ENCODE data around the gene SCAMP5. TPM values are rescaled to one million over a fixed set of nuclear protein-coding genes. Genes with fewer than 3 reads are reported as not detected.

Gene SCAMP5
- total RNA-seq, 2 donors from 2014 or later: 6.1 to 24.4 TPM

DNA sequence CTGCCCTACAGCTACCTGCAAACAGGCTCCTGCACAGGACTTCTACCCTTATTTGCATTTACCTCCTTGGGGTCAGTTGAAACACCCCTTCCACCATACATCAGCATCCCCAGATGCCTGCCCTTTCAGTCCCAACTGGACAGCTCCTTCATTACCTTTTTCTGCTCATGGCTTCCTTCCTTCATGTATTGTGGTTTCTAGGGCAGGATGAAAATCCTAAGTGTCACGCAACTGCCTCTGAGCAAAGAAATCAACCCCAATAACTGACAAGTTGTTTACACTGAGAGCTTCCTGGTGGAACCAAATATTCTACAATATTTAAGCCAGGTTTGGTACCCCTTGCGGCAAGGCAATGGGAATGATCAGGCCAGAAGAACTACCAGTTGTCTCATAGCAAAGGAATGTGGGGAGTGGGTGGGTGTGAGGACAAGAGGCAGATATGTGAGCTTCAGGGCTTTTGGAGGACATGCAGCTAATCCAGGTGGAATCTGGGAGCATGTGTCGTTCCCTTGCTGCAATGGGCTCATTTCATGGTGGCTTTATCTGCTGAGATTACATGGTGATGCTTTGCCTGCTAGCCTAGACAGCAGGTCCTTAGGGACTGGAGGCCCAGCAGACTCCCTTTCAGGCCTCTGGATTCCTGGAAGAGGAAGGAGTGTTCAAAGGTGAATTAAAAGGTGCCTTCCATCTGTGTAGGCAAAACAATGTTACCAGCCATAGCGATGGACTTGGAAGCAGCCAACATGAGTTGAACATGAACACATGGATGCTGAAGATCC is 63.0 kb downstream of the SCAMP5 start:
- WGBS: 92% methylated on average over 4 of the region's 4 CpGs
- Histone ChIP-seq H3K4me3 (no peak overlapping the region), H3K27me3 (replicated peaks; ENCODE audit: insufficient read depth) (no peaks in the 10 kb centered on the region), H3K9me3 (no peaks in the 10 kb centered on the region), H3K27ac (no peak overlapping the region), H3K4me1 (replicated peaks) (no peaks in the 10 kb centered on the region), H3K36me3 (no peaks in the 10 kb centered on the region)
- TF ChIP-seq POLR2A (IDR thresholded peaks at IDR 0.05) (no peak), POLR2AphosphoS5 (IDR thresholded peaks at IDR 0.05) (no peak)
- TF ChIP-seq, protein P1, sequence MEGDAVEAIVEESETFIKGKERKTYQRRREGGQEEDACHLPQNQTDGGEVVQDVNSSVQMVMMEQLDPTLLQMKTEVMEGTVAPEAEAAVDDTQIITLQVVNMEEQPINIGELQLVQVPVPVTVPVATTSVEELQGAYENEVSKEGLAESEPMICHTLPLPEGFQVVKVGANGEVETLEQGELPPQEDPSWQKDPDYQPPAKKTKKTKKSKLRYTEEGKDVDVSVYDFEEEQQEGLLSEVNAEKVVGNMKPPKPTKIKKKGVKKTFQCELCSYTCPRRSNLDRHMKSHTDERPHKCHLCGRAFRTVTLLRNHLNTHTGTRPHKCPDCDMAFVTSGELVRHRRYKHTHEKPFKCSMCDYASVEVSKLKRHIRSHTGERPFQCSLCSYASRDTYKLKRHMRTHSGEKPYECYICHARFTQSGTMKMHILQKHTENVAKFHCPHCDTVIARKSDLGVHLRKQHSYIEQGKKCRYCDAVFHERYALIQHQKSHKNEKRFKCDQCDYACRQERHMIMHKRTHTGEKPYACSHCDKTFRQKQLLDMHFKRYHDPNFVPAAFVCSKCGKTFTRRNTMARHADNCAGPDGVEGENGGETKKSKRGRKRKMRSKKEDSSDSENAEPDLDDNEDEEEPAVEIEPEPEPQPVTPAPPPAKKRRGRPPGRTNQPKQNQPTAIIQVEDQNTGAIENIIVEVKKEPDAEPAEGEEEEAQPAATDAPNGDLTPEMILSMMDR (IDR thresholded peaks at IDR 0.05): no peak
- DNase-seq (ENCODE audit: low spot score): no peak
- intact Hi-C loops (cut with DNase I): no loop called here

DNA sequence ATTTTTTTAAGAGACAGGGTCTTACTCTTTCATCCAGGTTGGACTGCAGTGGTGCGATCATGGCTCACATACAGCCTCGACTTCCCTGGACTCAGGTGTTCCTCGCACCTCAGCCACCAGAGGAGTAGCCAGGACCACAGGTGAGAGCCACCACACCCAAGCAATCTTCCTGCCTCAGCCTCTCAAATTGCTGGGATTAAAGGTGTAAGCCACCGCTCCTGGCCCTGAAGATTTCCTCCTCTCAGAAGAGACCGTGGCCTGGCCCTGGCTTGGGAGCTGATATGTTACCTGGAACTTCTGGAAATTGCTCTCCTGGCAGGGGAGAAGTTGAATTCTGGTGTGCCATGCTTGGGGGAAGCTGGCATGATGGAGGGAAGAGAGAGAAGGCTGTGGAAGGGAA is 64.2 kb downstream of the SCAMP5 start:
- no peak overlapping the region for H3K4me3 ChIP-seq
- no peaks in the 10 kb centered on the region for H3K27me3 ChIP-seq (replicated peaks; ENCODE audit: insufficient read depth)
- no peak for DNase-seq (ENCODE audit: low spot score)
- H3K4me1 ChIP-seq (replicated peaks): no peaks in the 10 kb centered on the region
- no peak for TF ChIP-seq POLR2A (IDR thresholded peaks at IDR 0.05)
- no peak for TF ChIP-seq POLR2AphosphoS5 (IDR thresholded peaks at IDR 0.05)
- TF ChIP-seq, protein P1 (IDR thresholded peaks at IDR 0.05): no peak
- intact Hi-C loops (cut with DNase I): no loop called here
- H3K36me3 ChIP-seq: no peaks in the 10 kb centered on the region
- 97% methylated on average over 5 of the region's 5 CpGs for WGBS
- no peak overlapping the region for H3K27ac ChIP-seq
- H3K9me3 ChIP-seq: no peaks in the 10 kb centered on the region

DNA sequence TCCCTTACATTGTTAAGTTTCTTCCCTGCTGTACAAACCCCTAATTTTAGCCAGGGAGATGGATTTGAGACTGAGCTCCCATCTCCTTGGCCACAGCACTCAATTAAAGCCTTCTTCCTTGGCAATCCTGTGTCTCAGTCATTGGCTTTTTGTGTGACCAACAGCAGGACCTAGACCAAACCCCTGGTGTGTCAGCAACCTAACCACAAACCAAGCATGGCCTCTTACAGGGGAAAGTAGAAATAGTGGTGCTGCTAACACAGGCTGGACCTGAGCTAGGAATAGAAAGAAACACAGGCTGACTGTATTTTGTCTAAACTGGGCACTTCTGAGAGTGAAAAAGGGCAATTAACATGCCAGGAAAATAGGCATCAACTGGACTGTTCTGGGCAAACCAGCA is 65.9 kb downstream of the SCAMP5 start:
- Histone ChIP-seq H3K27me3 (replicated peaks; ENCODE audit: insufficient read depth) (no peaks in the 10 kb centered on the region), H3K4me1 (replicated peaks) (no peaks in the 10 kb centered on the region), H3K36me3 (no peaks in the 10 kb centered on the region), H3K27ac (no peak overlapping the region), H3K9me3 (no peaks in the 10 kb centered on the region), H3K4me3 (no peak overlapping the region)
- DNase-seq (ENCODE audit: low spot score): no peak
- TF ChIP-seq POLR2AphosphoS5 (IDR thresholded peaks at IDR 0.05): no peak
- TF ChIP-seq, protein P1 (IDR thresholded peaks at IDR 0.05): no peak
- TF ChIP-seq POLR2A (IDR thresholded peaks at IDR 0.05): no peak
- intact Hi-C loops (cut with DNase I): no loop called here

DNA sequence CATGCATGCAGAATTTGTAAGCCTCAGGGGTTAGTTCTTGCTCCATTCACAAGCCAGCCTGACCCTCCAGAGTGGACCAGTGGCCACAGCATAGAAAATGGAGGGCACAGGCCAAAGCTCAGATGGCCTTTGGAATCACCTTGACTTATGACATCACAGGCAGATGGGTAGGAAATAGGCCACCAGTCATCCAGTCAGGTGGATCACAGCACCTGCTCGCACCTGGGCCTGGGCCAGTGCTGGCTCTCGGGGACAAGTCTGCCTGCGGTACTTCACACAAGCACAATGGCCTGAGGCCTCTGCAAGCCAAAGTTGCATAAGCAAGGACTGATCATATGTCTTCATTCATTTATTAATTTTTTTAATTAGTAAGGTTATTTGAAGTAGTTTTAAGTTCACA is 67.3 kb downstream of the SCAMP5 start:
- Histone ChIP-seq H3K9me3 (no peaks in the 10 kb centered on the region), H3K27me3 (replicated peaks; ENCODE audit: insufficient read depth) (no peaks in the 10 kb centered on the region), H3K27ac (no peak overlapping the region), H3K4me1 (replicated peaks) (no peaks in the 10 kb centered on the region), H3K36me3 (no peaks in the 10 kb centered on the region), H3K4me3 (no peak overlapping the region)
- TF ChIP-seq, protein P1 (IDR thresholded peaks at IDR 0.05): no peak
- TF ChIP-seq POLR2AphosphoS5 (IDR thresholded peaks at IDR 0.05): no peak
- no peak for TF ChIP-seq POLR2A (IDR thresholded peaks at IDR 0.05)
- no peak for DNase-seq (ENCODE audit: low spot score)
- 63% methylated on average over 3 of the region's 3 CpGs for WGBS
- intact Hi-C loops (cut with DNase I): no loop called here

DNA sequence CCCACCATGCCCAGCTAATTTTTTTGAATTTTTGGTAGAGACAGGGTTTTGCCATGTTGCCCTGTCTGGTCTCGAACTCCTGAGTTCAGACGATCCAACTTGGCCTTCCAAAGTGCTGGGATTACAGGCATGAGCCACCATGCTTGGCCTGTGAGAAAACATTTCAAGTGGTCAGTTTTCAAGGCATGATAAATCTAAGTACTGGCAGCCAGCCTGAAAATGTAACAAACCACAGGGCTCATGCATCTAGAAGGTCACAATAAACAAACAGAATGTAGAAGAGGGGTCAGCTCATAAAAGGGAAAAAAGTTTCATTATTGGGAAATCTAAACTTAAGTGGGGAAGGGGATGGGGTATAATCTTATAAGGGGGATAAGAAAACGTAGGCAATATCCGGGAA is 68.0 kb downstream of the SCAMP5 start:
- TF ChIP-seq, protein P1 (IDR thresholded peaks at IDR 0.05): no peak
- TF ChIP-seq POLR2AphosphoS5 (IDR thresholded peaks at IDR 0.05) (no peak), POLR2A (IDR thresholded peaks at IDR 0.05) (no peak)
- 65% methylated on average over 4 of the region's 4 CpGs for WGBS
- H3K4me1 ChIP-seq (replicated peaks): no peaks in the 10 kb centered on the region
- no peaks in the 10 kb centered on the region for H3K9me3 ChIP-seq
- intact Hi-C loops (cut with DNase I): no loop called here
- H3K4me3 ChIP-seq: no peak overlapping the region
- H3K27ac ChIP-seq: no peak overlapping the region
- no peaks in the 10 kb centered on the region for H3K27me3 ChIP-seq (replicated peaks; ENCODE audit: insufficient read depth)
- H3K36me3 ChIP-seq: no peaks in the 10 kb centered on the region
- no peak for DNase-seq (ENCODE audit: low spot score)
